Inflammatory macrophage treated with lipopolysaccharide for 1 hour (primary cell): Measurements from ENCODE around the gene NAA15.
A peak's percentile ranks its signal among the peaks of the same experiment; 100 is the strongest.
"Not testable (repeated sequence)": the region's sequence is repeated elsewhere in the genome, so short reads cannot be mapped to it uniquely, and the experiment has no call there.

Source experiments
- DNase-seq, 2 donors: peaks; one replicate each; pipeline ENCODE4 v3.0.0-alpha.2; 2020 to 2022

NAA15 gene

GRCh38 chr4:139368998-139369397 is 67.7 kb downstream of the NAA15 start:
- no peak for DNase-seq

GRCh38 chr4:139374251-139374650 is 72.9 kb downstream of the NAA15 start:
- DNase-seq, result no peak

GRCh38 chr4:139386421-139386820 is 85.1 kb downstream of the NAA15 start:
- DNase-seq, result no peak

- DNase-seq, result no peak
Measured at GRCh38 chr4:139389102-139389501, 87.8 kb downstream of the NAA15 start.

DNA sequence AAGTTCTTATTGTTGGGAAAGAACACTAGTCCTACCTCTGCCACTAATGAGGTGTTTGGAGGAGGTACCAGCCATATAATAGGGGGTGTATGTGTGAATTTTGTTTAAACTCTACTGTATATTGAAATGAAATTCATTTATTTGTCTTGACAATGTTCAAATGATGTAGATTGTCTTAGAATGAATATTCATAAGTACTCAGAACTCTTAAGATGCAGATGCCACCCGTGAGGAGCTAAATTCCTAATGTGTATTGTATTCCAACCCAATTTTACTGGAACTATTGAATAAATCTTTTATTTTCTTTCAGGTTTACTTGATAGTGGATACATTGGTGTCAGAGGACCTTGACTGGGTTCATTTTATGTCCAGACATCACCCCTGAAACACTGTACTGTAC is 88.7 kb downstream of the NAA15 start:
- no peak for DNase-seq

GRCh38 chr4:139391731-139392130 is 90.4 kb downstream of the NAA15 start:
- DNase-seq, result no peak

DNA sequence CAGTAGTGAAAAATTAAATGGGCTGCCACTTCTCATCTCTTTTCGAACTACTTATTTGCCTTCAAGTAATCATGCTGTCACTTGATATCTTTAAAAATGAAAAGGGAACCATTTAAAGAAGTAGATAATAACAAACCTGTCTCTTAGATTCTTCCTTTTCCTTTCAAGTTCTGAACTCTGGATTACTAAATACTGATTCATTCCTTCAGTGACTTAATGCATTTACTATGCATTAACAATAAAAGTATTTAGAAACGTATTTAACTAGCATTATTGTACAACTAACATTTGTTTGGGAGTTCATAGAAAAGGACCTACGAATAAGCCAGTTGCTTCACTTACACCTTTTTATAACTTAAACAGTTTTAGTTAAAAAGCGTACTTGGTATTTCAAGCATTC is 91.5 kb downstream of the NAA15 start:
- no peak for DNase-seq

DNA sequence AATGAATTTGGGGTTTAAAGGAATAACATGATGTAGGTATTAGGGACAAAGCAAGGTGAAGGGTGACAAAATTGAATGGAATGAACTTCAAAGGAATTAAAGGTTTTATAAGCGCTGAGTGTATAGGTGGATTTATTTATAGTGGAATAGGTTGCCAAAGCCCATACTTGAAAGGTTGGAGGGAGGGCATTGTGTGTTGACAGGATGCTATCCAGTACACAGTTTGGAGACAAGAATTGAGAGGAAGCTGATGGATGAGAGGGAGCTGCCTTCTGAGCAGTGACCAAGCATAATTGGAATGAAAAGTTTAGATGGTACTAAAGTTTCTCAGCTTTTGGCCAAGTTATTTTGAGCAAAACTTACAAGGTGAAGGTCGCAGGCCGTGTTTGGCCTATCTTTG is 100.1 kb downstream of the NAA15 start:
- DNase-seq, result no peak

DNA sequence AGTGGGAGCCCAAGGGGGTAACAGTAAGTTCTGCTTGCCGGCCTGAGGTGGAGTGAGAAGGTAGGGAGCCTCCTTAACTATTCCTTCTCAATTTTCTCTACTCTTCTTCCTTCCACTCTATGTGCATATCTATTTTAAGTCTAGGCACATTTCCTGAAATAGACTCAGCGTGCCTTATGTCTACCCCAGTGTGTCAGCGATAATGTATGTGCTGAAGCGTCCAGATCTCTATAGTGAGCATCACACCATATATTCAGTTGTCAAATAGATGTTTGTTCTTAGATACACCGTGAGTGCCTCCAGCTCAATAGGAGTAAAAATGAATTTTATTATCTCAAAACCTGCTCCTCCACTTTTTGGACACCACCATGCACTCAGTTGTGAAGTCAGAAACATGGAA is 101.1 kb downstream of the NAA15 start:
- no peak for DNase-seq

GRCh38 chr4:139403462-139403861 is 102.2 kb downstream of the NAA15 start:
- no peak for DNase-seq

- no peak for DNase-seq
Measured at GRCh38 chr4:139410312-139410711, 109.0 kb downstream of the NAA15 start.

DNA sequence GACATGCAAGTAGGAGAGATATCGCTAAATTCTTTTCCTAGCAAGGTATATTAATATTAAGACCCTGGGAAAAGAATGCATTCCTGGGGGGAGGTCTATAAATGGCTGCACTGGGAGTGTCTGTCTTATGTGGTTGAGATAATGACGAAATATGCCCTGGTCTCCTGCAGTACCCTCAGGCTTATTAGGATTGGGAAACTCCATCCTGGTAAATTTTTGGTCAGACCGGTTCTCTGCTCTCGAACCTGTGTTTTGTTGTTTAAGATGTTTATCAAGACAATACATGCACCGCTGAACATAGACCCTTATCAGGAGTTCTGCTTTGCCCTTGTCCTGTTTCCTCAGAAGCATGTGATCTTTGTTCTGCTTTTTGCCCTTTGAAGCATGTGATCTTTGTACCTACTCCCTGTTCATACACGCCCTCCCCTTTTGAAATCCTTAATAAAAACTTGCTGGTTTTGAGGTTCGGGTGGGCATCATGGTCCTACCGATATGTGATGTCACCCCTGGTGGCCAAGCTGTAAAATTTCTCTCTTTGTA is 113.4 kb downstream of the NAA15 start:
- DNase-seq, result peak in 1 of 2 donors; percentile 9

GRCh38 chr4:139416073-139416673 is 114.9 kb downstream of the NAA15 start:
- peak; percentile 31 to 48 for DNase-seq

DNA sequence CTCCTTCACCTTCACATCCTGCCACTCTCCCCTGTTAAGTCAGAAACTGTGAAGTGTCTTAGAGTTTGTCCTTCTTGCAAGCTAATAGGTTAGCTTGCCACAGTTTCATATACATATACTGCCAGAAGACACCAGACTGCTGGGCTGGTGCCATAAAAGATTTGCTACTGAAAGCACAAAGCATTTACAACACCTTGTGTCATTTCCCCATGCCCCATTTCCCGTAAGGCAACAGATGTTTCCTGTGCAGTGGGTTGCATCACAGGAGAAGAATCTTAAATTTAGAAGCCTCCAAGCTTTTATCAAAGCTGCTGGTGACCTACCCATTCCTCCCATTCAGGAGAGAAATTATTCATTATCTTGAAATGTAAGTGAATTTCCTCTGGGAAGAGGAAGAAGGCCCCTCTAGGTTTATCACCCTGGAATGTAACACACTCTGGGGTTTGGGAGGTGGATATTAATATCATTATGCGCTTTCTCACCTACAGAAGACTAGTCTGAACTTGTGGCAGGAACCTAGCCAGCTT is 118.1 kb downstream of the NAA15 start:
- peak; percentile 21 to 57 for DNase-seq

GRCh38 chr4:139420652-139421051 is 119.3 kb downstream of the NAA15 start:
- no peak for DNase-seq

DNA sequence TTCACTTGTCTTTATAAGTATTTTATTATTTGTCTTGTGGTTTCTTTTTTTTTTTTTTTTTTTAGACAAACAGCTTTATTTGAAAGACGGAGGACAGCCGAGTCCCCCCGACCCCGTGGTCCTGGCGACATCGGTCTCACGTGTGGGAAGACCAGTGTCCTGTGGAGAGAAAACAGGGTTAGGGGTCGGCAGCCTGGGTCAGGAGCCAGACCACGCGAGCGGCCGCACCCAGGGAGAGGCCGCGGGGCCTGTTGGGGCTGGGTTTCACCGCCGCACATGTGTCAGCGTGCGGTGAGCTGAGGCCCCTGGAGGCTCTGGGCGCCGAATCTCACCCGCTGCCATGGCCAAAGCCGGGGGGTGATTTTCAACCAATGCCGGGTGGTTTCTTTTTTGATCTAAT is 134.8 kb downstream of the NAA15 start:
- DNase-seq, result no peak

DNA sequence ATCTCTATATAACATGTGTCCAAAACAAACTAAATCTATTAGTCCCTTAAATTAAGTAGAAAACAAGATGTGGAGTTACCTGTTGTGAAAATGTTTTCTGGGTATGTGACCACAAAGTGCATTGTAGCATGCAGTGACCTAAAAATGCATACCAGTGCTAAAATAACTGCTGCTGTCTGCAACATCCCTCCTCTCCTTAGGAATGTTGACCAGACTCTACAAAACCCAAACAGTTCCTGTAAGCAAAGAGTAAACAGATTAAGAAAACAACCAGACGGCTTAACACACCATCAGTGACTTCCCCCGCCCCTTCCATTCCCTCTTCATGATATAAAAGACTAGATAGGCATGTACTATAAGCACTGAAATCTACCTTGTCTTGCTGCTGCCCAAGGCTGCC is 136.8 kb downstream of the NAA15 start:
- DNase-seq, result no peak

DNA sequence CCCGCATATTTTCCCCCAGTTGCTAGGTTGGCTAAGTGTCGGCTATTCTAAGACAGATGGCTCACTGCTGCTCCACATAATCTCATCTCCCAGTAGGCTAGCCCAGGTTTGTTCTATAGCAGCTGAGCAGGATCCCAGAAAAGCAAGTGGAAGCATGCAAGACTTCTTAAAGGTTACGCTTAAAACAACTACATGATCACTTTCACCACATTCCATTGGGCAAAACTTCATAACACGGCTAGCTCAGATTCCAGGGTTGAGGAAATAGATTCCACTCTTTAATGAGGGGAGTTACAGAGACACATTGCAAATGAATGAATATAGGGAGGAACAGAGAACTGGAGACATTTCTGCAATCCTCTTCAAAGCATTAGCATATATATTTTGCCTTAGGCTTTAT is 139.7 kb downstream of the NAA15 start:
- no peak for DNase-seq

- no peak for DNase-seq
Measured at GRCh38 chr4:139443661-139444060, 142.4 kb downstream of the NAA15 start.

GRCh38 chr4:139444881-139445280 is 143.6 kb downstream of the NAA15 start:
- DNase-seq, result not testable (repeated sequence)

GRCh38 chr4:139447078-139447477 is 145.8 kb downstream of the NAA15 start:
- DNase-seq, result not testable (repeated sequence)

GRCh38 chr4:139450586-139450985 is 149.3 kb downstream of the NAA15 start:
- DNase-seq, result peak in 1 of 2 donors; percentile 1

DNA sequence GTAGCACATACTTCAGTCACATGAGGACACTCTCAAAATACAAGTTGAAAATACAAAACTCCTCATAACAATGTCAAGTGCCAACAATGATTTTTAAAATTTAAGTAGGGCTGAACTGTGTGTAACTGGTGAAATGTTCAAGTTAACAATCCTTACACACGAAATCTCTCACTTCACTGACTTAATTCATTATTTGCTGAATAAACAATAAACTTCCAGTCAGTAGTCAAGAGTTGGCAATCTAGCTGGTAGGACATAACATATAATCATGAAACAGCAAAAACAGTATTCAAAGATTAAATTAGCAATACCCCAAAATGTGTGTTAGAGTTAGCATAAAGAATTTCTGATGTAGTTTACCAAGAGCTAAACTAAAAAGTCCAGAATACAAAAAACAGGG is 150.7 kb downstream of the NAA15 start:
- no peak for DNase-seq

DNA sequence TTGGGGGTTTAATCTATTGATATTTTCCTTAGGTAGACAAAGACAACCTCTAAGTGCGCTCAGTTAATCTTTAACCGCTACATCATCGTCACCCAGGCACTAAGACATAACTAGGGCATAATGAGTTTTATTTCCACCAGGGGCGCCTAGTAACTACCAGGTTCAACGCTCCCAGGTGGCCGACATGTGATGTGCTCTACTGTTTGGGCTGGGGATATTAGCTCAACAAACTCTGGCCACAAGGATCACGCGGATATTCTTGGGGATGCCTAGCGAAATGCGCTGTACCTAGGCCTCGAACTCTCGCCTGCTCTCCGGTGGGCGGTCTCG is 151.7 kb downstream of the NAA15 start:
- no peak for DNase-seq
